CD4-positive, alpha-beta T cell (primary cell): ENCODE data around the gene CAMTA1. TPM values are rescaled to one million over a fixed set of nuclear protein-coding genes. Genes with fewer than 3 reads are reported as not detected.

Source experiments
- ATAC-seq: fragments of 200-7000 bp; cut with Tn5 transposase; one replicate; pipeline ENCODE4 v1.10.0; 2022; ENCODE audit warnings: mild to moderate bottlenecking; ENCODE audit not compliant: poor library complexity
- CTCF ChIA-PET: fragments of 350-600 bp; sonication (Branson Sonifier 250); formaldehyde crosslinking; loops from one replicate; lab custom pipeline; 2021; ENCODE audit warnings: antibody characterized with exemption, inconsistent platforms; lab: Charles Lee
- POLR2A ChIA-PET: fragments of 350-600 bp; sonication (Branson Sonifier 250); formaldehyde crosslinking; loops from one replicate; lab custom pipeline; 2021; ENCODE audit warnings: antibody characterized with exemption, inconsistent platforms; lab: Charles Lee
- DNase-seq, 14 experiments: peaks; one replicate each; pipeline ENCODE4 v3.0.0-alpha.2; 2013 to 2020; ENCODE audit warnings: mixed read lengths in 2 of 14
- H3K27ac ChIP-seq, 2 donors: one replicate each; pipeline versions ENCODE4 v1.5.1 to v1.7.0; 2013; ENCODE audit warnings: low read length in 2 of 2, low read depth in 1 of 2, mild to moderate bottlenecking in 1 of 2
- H3K27me3 ChIP-seq, 2 experiments: 1 replicate in 1 of 2; 2 replicates in 1 of 2; pipeline versions ENCODE4 v1.6.1 to v1.7.0; 2013; ENCODE audit warnings: low read length in 2 of 2, control low read depth in 1 of 2, mild to moderate bottlenecking in 1 of 2, moderate library complexity in 1 of 2; ENCODE audit not compliant: insufficient read depth in 2 of 2, control insufficient read depth in 1 of 2
- H3K36me3 ChIP-seq: one replicate; pipeline ENCODE4 v1.6.1; 2013; ENCODE audit warnings: low read length, control low read depth; ENCODE audit not compliant: insufficient read depth
- H3K4me1 ChIP-seq: one replicate; pipeline ENCODE4 v1.6.1; 2013; ENCODE audit warnings: low read length, control low read depth; ENCODE audit not compliant: insufficient read depth
- H3K4me3 ChIP-seq: one replicate; pipeline ENCODE4 v1.5.1; 2013; ENCODE audit warnings: mild to moderate bottlenecking, low read length, moderate library complexity
- H3K9me3 ChIP-seq, 2 experiments: 1 replicate in 1 of 2; 2 replicates in 1 of 2; pipeline versions ENCODE4 v1.6.1 to v1.7.0; 2013; ENCODE audit warnings: low read length in 2 of 2, mild to moderate bottlenecking in 2 of 2, control low read depth in 1 of 2, moderate library complexity in 1 of 2; ENCODE audit not compliant: control insufficient read depth in 1 of 2, insufficient read depth in 1 of 2
- H3K27ac Mint-ChIP-seq: one replicate; pipeline ENCODE4 v1.8.0; 2020; ENCODE audit warnings: mixed read lengths
- H3K27me3 Mint-ChIP-seq: one replicate; pipeline ENCODE4 v1.8.0; 2021; ENCODE audit warnings: mixed read lengths
- H3K36me3 Mint-ChIP-seq: one replicate; pipeline ENCODE4 v1.8.0; 2021; ENCODE audit warnings: low read depth, mixed read lengths
- H3K4me1 Mint-ChIP-seq: one replicate; pipeline ENCODE4 v1.8.0; 2021; ENCODE audit warnings: low read depth, mixed read lengths
- H3K4me3 Mint-ChIP-seq: one replicate; pipeline ENCODE4 v1.8.0; 2020; ENCODE audit warnings: mild to moderate bottlenecking, mixed read lengths
- H3K9me3 Mint-ChIP-seq: one replicate; pipeline ENCODE4 v1.8.0; 2020; ENCODE audit warnings: mixed read lengths
- CTCF ChIP-seq: fragments of 200-600 bp; IDR thresholded peaks from one replicate; pipeline ENCODE4 v1.8.0; 2022; ENCODE audit warnings: antibody characterized with exemption, mild to moderate bottlenecking
- intact Hi-C, 2 experiments: fragments of 100-400 bp; cut with DNase I in 1 of 2; cut with micrococcal nuclease in 1 of 2; formaldehyde crosslinking; loops; one replicate each; pipeline versions ENCODE4 v1.15.1 to v1.9.0; 2023 to 2025; cut with DNase I, micrococcal nuclease
- total RNA-seq, 174 experiments: library from RNA in 2 of 174; stranded (reverse) in 2 of 174; gene quantifications; one replicate each; pipeline ENCODE4 v1.2.3 and lab custom pipeline; 2021 to 2026

Gene CAMTA1
- total RNA-seq, 2 experiments from 2014 or later, result 38.6 to 39.3 TPM

DNA sequence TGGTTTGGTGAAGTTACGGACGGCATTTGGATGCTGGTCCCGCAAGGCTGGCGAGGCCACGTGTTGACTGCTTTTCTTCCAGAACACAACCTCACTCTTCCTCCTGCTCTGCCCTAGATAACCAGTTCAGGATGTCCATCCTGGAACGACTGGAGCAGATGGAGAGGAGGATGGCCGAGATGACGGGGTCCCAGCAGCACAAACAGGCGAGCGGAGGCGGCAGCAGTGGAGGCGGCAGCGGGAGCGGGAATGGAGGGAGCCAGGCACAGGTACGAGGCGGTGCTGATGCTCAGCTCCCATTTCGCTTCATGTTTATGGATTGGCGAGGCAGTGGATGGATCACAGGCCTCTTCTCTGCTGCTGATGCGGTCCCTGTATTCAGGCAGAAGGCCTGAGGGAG, 947.1 kb downstream of the CAMTA1 start:
- Histone ChIP-seq H3K4me3 (no peak overlapping the region), H3K9me3 (no peaks in the 10 kb centered on the region), H3K4me1 (no peaks in the 10 kb centered on the region), H3K27me3 (peaks cover 0 to 2% of the 10 kb centered on the region in 2 experiments), H3K36me3 (no peaks in the 10 kb centered on the region), H3K27ac (no peak overlapping the region)
- Mint-ChIP-seq H3K27me3 (peaks cover 12% of the 10 kb centered on the region), H3K36me3 (no peaks in the 10 kb centered on the region), H3K9me3 (no peaks in the 10 kb centered on the region), H3K4me3 (no peak overlapping the region), H3K4me1 (no peaks in the 10 kb centered on the region), H3K27ac (no peak overlapping the region)
- CTCF ChIA-PET, result no interaction called here
- DNase-seq (no peak), ATAC-seq (no peak)
- intact Hi-C loops, result no loop called here
- no peak for TF ChIP-seq CTCF
- POLR2A ChIA-PET, result no interaction called here

DNA sequence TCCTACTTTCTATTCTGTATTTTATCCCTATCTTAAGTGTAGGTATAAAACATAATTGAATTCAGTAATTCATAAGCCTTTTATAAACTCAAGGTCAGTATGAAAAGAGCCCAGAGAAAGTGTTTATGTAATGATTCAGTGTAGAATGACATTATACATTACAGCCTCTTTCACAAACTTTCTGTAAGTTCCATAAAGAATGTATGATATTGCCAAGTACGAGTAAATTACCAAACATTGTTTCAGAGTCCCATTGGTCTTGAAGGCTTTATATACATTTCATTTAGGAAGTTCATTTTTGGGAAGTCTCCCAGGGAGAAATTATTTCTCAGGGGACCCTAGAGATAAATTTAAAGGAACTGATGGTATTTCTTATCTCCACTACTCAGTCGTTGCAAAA, 948.0 kb downstream of the CAMTA1 start:
- H3K36me3 Mint-ChIP-seq, result no peaks in the 10 kb centered on the region
- peaks cover 20% of the 10 kb centered on the region for H3K27me3 Mint-ChIP-seq
- Histone ChIP-seq H3K36me3 (no peaks in the 10 kb centered on the region), H3K27ac (no peak overlapping the region), H3K4me1 (no peaks in the 10 kb centered on the region), H3K9me3 (no peaks in the 10 kb centered on the region), H3K27me3 (peaks cover 0 to 2% of the 10 kb centered on the region in 2 experiments), H3K4me3 (no peak overlapping the region)
- TF ChIP-seq CTCF, result no peak
- CTCF ChIA-PET, result no interaction called here
- H3K4me1 Mint-ChIP-seq, result no peaks in the 10 kb centered on the region
- ATAC-seq (no peak), DNase-seq (no peak)
- no peaks in the 10 kb centered on the region for H3K9me3 Mint-ChIP-seq
- POLR2A ChIA-PET, result no interaction called here
- intact Hi-C loops, result no loop called here
- no peak overlapping the region for H3K4me3 Mint-ChIP-seq
- H3K27ac Mint-ChIP-seq, result no peak overlapping the region

DNA sequence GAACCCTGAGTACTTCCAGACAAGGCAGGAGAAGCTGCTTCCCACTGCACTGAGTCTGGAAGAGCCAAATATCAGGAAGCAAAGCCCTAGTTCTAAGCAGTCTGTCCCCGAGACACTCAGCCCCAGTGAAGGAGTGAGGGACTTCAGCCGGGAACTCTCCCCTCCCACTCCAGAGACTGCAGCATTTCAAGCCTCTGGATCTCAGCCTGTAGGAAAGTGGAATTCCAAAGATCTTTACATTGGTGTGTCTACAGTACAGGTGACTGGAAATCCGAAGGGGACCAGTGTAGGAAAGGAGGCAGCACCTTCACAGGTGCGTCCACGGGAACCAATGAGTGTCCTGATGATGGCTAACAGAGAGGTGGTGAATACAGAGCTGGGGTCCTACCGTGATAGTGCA, 952.8 kb downstream of the CAMTA1 start:
- peaks cover 0 to 2% of the 10 kb centered on the region in 2 experiments for H3K27me3 ChIP-seq
- Mint-ChIP-seq H3K9me3 (no peaks in the 10 kb centered on the region), H3K4me1 (no peaks in the 10 kb centered on the region), H3K4me3 (no peak overlapping the region), H3K27me3 (peaks cover 18% of the 10 kb centered on the region), H3K36me3 (no peaks in the 10 kb centered on the region), H3K27ac (no peak overlapping the region)
- intact Hi-C loops, result no loop called here
- no peaks in the 10 kb centered on the region for H3K4me1 ChIP-seq
- ChIA-PET CTCF (no interaction called here), POLR2A (no interaction called here)
- H3K4me3 ChIP-seq, result no peak overlapping the region
- no peak for DNase-seq
- no peaks in the 10 kb centered on the region for H3K9me3 ChIP-seq
- no peak overlapping the region for H3K27ac ChIP-seq
- ATAC-seq, result no peak
- TF ChIP-seq CTCF, result no peak
- H3K36me3 ChIP-seq, result no peaks in the 10 kb centered on the region
